Vagina (tissue), 2 donors: Measurements from ENCODE around the gene UBQLN1. TPM values are rescaled to one million over a fixed set of nuclear protein-coding genes. Genes with fewer than 3 reads are reported as not detected.

ENCODE experiments used
- DNase-seq, 2 donors: peaks; one replicate each; pipeline ENCODE4 v3.0.0-alpha.2; 2017; ENCODE audit errors: extremely low spot score in 2 of 2
- H3K27ac ChIP-seq: fragments of 200-600 bp; sonication (generic); one replicate; pipeline ENCODE4 v1.5.1; 2019
- H3K27me3 ChIP-seq: fragments of 200-600 bp; sonication (generic); one replicate; pipeline ENCODE4 v1.5.1; 2019
- H3K36me3 ChIP-seq, 2 donors: fragments of 200-600 bp; sonication (generic); one replicate each; pipeline ENCODE4 v1.5.1; 2017 to 2019
- H3K4me1 ChIP-seq: fragments of 200-600 bp; sonication (generic); one replicate; pipeline ENCODE4 v1.5.1; 2019
- H3K4me3 ChIP-seq, 2 donors: fragments of 200-600 bp; sonication (generic); 1 replicate in 1 of 2; 2 replicates in 1 of 2; pipeline ENCODE4 v1.5.1; 2016 to 2019
- H3K9me3 ChIP-seq: fragments of 200-600 bp; sonication (generic); one replicate; pipeline ENCODE4 v1.5.1; 2019
- POLR2A ChIP-seq, 2 donors: fragments of 450-650 bp; IDR thresholded peaks; one replicate each; pipeline ENCODE4 v1.6.1; 2017; ENCODE audit warnings: antibody characterized with exemption in 2 of 2, mild to moderate bottlenecking in 2 of 2, moderate library complexity in 2 of 2
- POLR2AphosphoS5 ChIP-seq, 2 donors: sonication (generic); formaldehyde crosslinking; IDR thresholded peaks; one replicate each; pipeline ENCODE4 v1.9.0; 2017; ENCODE audit warnings: antibody characterized with exemption in 2 of 2, mild to moderate bottlenecking in 2 of 2, low read depth in 1 of 2; ENCODE audit not compliant: insufficient read depth in 1 of 2
- intact Hi-C: fragments of 100-400 bp; cut with DNase I; formaldehyde crosslinking; loops from one replicate; pipeline ENCODE4 v1.15.1; 2023
- total RNA-seq: library from RNA; depleted of rRNA; stranded (reverse); fragments of >200 nt; gene quantifications from one replicate; pipeline ENCODE4 v1.2.3, GENCODE V29; 2016
- TF ChIP-seq, protein P1 (sequence below), 3 experiments: fragments of 450-650 bp in 2 of 3; fragments of 200-600 bp in 1 of 3; sonication (generic) in 1 of 3; IDR thresholded peaks; one replicate each; pipeline ENCODE4 v1.5.1; 2017 to 2019; ENCODE audit warnings: antibody characterized with exemption in 3 of 3, mild to moderate bottlenecking in 2 of 3, moderate library complexity in 2 of 3

UBQLN1 gene
- total RNA-seq, 1 donor from 2014 or later: 90.8 TPM

DNA sequence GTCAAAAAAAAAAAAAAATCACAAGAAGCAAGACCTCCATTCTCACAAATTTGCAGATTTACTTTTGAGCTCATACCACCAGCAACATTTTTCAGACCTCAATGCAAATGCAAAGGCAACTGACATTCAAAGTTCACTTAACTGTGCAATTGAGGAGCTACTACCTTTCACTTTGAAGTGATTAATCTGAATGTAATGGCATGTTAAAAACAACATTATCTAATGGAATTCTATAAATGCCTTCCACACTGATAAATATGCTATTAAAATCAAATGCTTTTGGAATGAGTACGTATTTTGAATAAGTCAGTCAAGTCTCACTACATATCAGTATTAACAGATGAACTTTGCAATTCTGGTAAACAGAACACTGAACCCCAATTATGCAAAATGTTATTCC lies 32.3 kb downstream of the UBQLN1 start:
- Histone ChIP-seq H3K36me3 (peaks cover 0 to 44% of the 10 kb centered on the region in 2 donors), H3K4me3 (no peak overlapping the region), H3K27me3 (no peaks in the 10 kb centered on the region), H3K9me3 (no peaks in the 10 kb centered on the region), H3K4me1 (no peaks in the 10 kb centered on the region), H3K27ac (no peak overlapping the region)
- TF ChIP-seq, protein P1, sequence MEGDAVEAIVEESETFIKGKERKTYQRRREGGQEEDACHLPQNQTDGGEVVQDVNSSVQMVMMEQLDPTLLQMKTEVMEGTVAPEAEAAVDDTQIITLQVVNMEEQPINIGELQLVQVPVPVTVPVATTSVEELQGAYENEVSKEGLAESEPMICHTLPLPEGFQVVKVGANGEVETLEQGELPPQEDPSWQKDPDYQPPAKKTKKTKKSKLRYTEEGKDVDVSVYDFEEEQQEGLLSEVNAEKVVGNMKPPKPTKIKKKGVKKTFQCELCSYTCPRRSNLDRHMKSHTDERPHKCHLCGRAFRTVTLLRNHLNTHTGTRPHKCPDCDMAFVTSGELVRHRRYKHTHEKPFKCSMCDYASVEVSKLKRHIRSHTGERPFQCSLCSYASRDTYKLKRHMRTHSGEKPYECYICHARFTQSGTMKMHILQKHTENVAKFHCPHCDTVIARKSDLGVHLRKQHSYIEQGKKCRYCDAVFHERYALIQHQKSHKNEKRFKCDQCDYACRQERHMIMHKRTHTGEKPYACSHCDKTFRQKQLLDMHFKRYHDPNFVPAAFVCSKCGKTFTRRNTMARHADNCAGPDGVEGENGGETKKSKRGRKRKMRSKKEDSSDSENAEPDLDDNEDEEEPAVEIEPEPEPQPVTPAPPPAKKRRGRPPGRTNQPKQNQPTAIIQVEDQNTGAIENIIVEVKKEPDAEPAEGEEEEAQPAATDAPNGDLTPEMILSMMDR (IDR thresholded peaks at IDR 0.05): no peak
- TF ChIP-seq POLR2AphosphoS5 (IDR thresholded peaks at IDR 0.05; ENCODE audit: insufficient read depth in 1 of 2, low read depth in 1 of 2) (no peak), POLR2A (IDR thresholded peaks at IDR 0.05) (no peak)
- DNase-seq: no peak
- intact Hi-C loops: no loop called here

DNA sequence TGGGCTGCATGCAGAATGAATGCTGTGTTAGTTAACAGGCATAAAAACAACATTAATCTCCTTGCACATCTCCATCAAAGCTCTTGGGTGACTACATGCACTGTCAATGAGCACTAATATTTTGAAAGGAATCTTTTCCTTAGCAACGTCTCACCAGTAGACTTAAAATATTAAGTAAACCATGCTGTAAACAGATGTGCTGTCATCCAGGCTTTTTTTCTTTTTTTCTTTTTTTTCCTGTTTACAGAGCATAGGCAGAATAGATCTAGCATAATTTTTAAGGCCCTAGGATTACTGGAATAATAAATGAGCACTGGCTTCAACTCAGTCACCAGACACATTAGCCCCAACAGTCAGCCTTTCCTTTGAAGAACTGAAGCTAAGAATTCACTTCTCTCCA lies 36.3 kb downstream of the UBQLN1 start:
- Histone ChIP-seq H3K27me3 (no peaks in the 10 kb centered on the region), H3K4me3 (no peak overlapping the region), H3K4me1 (no peaks in the 10 kb centered on the region), H3K9me3 (no peaks in the 10 kb centered on the region), H3K36me3 (peaks cover 0 to 20% of the 10 kb centered on the region in 2 donors), H3K27ac (no peak overlapping the region)
- DNase-seq: no peak
- TF ChIP-seq POLR2AphosphoS5 (IDR thresholded peaks at IDR 0.05; ENCODE audit: insufficient read depth in 1 of 2, low read depth in 1 of 2): no peak
- TF ChIP-seq, protein P1 (IDR thresholded peaks at IDR 0.05): no peak
- no peak for TF ChIP-seq POLR2A (IDR thresholded peaks at IDR 0.05)
- intact Hi-C loops: no loop called here

DNA sequence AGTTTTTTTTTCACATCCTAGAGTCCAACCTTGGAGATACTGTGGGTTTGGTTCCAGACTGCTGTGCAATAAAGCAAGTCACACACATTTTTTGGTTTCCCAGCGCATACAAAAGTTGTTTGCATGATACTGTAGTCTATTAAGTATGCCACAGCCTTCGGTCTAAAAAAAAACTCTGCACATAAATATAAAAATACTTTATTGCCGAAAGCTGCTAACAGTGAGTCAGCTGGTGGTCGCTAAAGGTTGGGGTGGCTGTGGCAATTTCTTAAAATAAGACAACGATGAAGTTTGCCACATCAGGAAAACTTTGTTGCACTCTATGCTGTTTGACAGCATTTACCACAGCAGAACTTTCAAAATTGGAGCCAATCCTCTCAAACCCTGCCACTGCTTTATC lies 37.4 kb downstream of the UBQLN1 start:
- H3K4me1 ChIP-seq: no peaks in the 10 kb centered on the region
- DNase-seq: no peak
- H3K27me3 ChIP-seq: no peaks in the 10 kb centered on the region
- intact Hi-C loops: no loop called here
- no peak overlapping the region for H3K4me3 ChIP-seq
- H3K9me3 ChIP-seq: no peaks in the 10 kb centered on the region
- TF ChIP-seq, protein P1 (IDR thresholded peaks at IDR 0.05): no peak
- no peak for TF ChIP-seq POLR2AphosphoS5 (IDR thresholded peaks at IDR 0.05; ENCODE audit: insufficient read depth in 1 of 2, low read depth in 1 of 2)
- TF ChIP-seq POLR2A (IDR thresholded peaks at IDR 0.05): no peak
- no peak overlapping the region for H3K27ac ChIP-seq
- peaks cover 0 to 21% of the 10 kb centered on the region in 2 donors for H3K36me3 ChIP-seq

DNA sequence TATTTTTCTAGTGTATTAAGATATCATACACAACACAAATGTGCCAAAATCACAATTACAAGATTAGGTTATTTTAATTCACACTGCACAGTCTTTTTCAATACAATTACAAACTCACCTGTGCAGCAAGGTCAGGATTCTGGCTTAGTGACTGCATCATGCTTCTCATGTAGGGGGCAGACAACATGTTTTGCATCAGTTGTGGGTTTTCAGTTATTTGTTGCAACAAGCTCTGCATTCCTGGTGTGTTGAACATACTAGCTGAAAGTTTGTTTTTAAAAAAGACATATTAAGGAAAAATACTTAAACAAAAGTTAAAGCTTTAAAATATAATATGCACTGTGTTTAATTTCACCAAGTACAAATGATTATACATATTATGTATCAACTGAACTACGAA lies 38.7 kb downstream of the UBQLN1 start:
- no peak for TF ChIP-seq POLR2AphosphoS5 (IDR thresholded peaks at IDR 0.05; ENCODE audit: insufficient read depth in 1 of 2, low read depth in 1 of 2)
- no peak for TF ChIP-seq POLR2A (IDR thresholded peaks at IDR 0.05)
- TF ChIP-seq, protein P1 (IDR thresholded peaks at IDR 0.05): no peak
- intact Hi-C loops: no loop called here
- H3K36me3 ChIP-seq: peaks cover 0 to 30% of the 10 kb centered on the region in 2 donors
- DNase-seq: no peak
- H3K27me3 ChIP-seq: no peaks in the 10 kb centered on the region
- H3K27ac ChIP-seq: no peak overlapping the region
- H3K4me3 ChIP-seq: no peak overlapping the region
- no peaks in the 10 kb centered on the region for H3K4me1 ChIP-seq
- H3K9me3 ChIP-seq: no peaks in the 10 kb centered on the region

DNA sequence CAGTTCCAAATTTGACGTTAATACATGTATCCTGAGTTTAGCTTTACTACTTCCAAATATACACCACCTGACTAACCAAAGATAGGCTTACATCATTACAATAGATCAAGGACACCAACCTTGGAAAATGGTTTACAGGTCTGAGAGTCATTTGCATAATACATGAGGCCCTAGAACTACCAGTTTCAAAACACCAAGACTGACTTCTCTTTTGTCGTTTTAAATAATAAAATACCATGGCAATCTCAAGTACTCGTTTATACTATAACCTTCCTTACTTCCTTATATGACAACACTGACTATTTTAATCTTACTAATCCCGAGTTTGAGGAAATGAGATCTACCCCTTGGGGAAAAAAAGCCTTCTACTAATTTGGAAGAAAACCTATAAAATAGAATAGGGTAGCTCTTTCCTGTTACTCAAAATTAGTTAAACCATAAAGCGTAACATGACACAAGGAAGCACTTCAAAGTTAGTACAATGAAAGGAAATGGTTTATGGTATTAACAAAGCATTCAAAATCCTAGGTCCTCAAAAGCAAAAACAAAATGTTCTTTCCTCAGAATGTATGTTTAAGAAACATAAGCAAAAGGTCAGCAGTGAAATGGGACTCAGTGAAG lies 42.1 kb downstream of the UBQLN1 start:
- no peaks in the 10 kb centered on the region for H3K4me1 ChIP-seq
- no peak overlapping the region for H3K4me3 ChIP-seq
- no peak for TF ChIP-seq POLR2AphosphoS5 (IDR thresholded peaks at IDR 0.05; ENCODE audit: insufficient read depth in 1 of 2, low read depth in 1 of 2)
- TF ChIP-seq, protein P1 (IDR thresholded peaks at IDR 0.05): no peak
- no peak for TF ChIP-seq POLR2A (IDR thresholded peaks at IDR 0.05)
- DNase-seq: no peak
- H3K27ac ChIP-seq: peak overlapping the region; percentile 11
- intact Hi-C loops: no loop called here
- H3K36me3 ChIP-seq: peaks cover 0 to 49% of the 10 kb centered on the region in 2 donors
- no peaks in the 10 kb centered on the region for H3K27me3 ChIP-seq
- H3K9me3 ChIP-seq: no peaks in the 10 kb centered on the region
